Measurements from ENCODE around the gene SNRNP70. TPM values are rescaled to one million over a fixed set of nuclear protein-coding genes. Genes with fewer than 3 reads are reported as not detected.
"Not testable (repeated sequence)": the region's sequence is repeated elsewhere in the genome, so short reads cannot be mapped to it uniquely, and the experiment has no call there.

Gene SNRNP70
- total and polyA plus RNA-seq, 8 donors = 87.9 to 883 (median 161) TPM

DNA sequence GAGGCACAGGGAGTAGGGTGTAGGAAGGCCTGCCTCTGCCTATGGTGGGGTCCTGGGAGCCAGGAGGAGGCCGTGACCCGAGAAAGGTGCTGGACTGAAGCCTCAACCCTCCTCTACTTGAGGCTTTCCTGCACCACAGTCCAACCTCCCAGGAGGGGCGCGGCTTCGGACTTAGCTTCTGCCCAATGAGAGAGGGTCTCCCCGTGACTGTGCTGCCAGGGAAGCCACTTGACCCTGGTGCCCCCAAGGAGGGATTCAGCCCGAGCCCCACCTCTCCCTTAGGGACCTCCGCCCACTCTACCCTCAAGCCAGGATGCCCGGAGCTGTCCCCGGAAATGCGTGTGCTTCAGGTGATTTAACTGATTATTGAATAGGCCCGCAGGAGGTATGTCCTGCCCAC lies 36.2 kb upstream of the SNRNP70 start, which contains the start of gene CGB8:
Gene CGB8, minus strand, starts transcription at position 101 of the 400 bp plus-strand sequence. CDS start 372 bp downstream, outside the sequence.
- H3K27me3 ChIP-seq; ATAC-seq; H3K4me3 ChIP-seq; H3K9me3 ChIP-seq; intact Hi-C loops (cut with DNase I); H3K4me1 ChIP-seq; H3K27ac ChIP-seq; H3K36me3 ChIP-seq; FAIRE-seq; DNase-seq: not testable (repeated sequence)
- 62 to 64% methylated on average over 8 to 10 of the region's 12 CpGs for WGBS, 2 donors

DNA sequence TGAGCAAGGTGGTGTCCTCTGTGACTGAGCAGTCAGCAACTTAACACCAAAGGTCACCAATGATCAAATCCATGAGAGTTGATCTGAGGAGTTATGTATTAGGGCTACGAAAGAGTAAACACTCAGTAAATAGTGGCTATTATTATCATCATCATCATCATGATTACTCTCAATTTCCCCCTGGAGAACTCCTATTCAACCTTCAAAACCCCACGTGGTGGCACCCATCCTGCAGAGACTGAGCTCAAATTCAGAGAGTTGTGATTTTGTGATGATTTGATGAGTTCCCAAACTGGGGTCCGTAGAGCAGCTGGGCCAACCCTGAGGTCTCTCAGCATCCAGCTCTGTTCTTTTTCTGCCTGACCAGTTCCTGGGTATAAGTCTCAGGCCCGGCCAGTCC lies 35.4 kb upstream of the SNRNP70 start:
- FAIRE-seq; H3K9me3 ChIP-seq; ATAC-seq; H3K4me1 ChIP-seq; H3K36me3 ChIP-seq; H3K27ac ChIP-seq; intact Hi-C loops (cut with DNase I); DNase-seq; H3K4me3 ChIP-seq; H3K27me3 ChIP-seq: not testable (repeated sequence)
- 67 to 74% methylated on average over 2 of the region's 4 CpGs for WGBS, 2 donors

DNA sequence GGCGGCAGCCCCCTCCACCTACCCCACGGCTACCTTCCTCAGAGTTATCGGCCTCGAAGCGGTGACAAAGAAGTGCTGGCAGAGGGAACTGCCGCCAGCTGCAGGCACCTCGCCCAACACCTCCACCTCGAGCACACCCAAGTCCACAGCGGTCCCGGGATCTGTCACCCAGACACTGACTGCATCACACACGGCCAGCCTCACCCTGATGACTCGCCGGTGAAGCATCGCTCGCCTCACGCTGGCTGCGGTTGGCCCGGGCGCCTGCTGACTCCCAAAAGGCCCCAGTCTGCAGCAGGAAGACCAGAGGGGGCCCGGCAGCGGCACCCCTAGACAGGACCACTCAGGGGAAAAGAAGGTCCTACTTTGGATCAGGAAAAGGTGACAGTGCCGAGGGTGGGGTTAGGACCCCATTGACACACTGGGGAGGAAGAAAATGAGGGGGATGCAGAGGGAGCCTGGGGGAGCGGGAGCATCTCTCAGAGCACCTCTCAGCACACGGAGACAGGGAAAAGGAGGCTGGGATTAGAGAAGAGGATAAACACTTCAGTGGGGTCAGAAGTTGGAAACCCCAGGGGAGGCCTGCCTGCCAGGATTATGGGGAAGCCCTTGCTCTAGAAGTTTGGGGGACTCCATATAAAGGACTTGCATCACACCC lies 34.7 kb upstream of the SNRNP70 start:
- ATAC-seq; H3K27ac ChIP-seq; H3K4me1 ChIP-seq; DNase-seq; H3K9me3 ChIP-seq; H3K4me3 ChIP-seq; H3K27me3 ChIP-seq; intact Hi-C loops (cut with DNase I); FAIRE-seq; H3K36me3 ChIP-seq: not testable (repeated sequence)
- WGBS, 2 donors = 64 to 65% methylated on average over 24 of the region's 24 CpGs

DNA sequence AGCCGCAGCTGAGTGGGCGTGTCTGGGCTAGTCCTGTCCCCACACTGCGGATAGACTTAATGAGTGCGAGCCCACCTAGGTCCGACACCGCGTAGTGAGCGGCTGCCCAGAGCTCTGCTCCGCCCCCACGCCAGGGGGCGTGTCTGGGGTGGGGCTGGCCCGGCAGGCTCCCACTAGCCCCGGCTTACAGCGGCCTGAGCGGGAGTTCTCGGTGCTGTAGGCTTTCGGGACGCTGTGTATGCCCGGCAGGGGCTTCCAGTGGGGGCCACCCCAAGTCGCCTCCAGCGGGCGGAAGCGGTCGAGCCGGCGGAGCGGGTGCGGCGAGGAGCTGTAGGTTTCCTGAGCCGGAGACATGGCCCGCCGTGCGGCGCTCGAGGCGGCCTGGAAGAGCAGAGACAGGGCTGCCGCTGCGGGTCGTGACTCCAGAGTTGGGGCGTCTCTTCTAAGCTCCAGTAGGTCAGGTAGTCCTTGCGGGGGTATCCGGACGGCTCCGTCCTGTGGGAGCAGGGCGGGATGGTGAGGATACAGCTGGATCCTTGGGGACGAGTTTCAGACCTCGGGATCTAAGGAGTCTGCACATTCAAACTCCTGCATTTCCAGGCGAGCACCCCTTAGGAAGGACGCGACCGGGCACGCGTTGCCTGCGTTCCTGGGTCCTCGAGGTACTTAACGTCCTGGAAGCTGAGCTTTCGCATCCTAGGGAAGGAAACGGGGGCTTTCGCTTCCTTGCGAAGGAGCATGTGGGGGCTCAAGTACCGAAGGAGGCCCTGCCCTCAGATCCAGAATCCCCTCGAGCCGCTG lies 28.9 kb upstream of the SNRNP70 start:
- peak; percentile 78 to 93 (median 88) for ATAC-seq
- Histone ChIP-seq H3K9me3 (no peaks in the 10 kb centered on the region), H3K4me3 (peak overlapping the region; percentile 26 to 67 (median 44)), H3K27ac (no peak overlapping the region), H3K27me3 (no peaks in the 10 kb centered on the region), H3K4me1 (peaks cover 0 to 5% (median 0%) of the 10 kb centered on the region in 3 donors), H3K36me3 (no peaks in the 10 kb centered on the region)
- intact Hi-C loops (cut with DNase I) = no loop called here
- TF ChIP-seq, protein P1, sequence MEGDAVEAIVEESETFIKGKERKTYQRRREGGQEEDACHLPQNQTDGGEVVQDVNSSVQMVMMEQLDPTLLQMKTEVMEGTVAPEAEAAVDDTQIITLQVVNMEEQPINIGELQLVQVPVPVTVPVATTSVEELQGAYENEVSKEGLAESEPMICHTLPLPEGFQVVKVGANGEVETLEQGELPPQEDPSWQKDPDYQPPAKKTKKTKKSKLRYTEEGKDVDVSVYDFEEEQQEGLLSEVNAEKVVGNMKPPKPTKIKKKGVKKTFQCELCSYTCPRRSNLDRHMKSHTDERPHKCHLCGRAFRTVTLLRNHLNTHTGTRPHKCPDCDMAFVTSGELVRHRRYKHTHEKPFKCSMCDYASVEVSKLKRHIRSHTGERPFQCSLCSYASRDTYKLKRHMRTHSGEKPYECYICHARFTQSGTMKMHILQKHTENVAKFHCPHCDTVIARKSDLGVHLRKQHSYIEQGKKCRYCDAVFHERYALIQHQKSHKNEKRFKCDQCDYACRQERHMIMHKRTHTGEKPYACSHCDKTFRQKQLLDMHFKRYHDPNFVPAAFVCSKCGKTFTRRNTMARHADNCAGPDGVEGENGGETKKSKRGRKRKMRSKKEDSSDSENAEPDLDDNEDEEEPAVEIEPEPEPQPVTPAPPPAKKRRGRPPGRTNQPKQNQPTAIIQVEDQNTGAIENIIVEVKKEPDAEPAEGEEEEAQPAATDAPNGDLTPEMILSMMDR (IDR thresholded peaks at IDR 0.05) = no peak
- FAIRE-seq = no peak
- DNase-seq = peak; percentile 36 to 87 (median 61)
- WGBS, 2 donors = 1% methylated on average over 61 to 63 of the region's 63 CpGs

DNA sequence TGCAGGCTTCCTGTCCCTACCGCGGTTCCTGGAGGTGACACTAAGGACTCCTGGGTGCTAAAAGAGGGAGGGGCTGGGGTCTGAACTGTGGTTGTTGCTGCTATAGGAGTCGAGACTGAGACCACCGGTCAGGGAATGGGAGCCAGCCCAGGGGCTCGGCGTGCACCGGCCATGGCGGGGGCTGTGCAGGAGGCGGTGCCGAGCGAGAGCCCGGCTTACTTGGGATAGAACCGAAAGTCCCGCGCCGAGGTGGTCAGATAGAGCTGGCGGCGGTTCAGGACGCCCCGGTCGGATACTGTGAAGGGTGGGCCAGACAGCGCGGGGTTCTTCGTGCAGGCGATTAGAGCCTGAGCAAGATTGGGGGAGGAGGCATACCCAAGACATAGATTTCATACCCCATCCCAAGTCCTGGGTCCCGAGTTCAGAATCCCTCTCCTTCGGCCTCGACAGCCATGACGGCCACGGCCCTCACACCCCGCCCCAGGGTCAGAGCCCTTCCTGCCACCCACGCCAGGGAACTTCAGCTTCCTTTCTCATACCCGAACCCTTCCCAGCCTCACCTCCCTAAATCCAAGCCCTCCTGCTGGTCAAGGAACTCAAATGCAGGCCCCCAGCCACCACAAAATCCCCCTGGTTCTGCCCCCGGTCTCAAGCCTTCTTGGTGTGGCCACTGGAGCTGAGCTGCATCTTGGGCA lies 28.2 kb upstream of the SNRNP70 start:
- FAIRE-seq; H3K4me1 ChIP-seq; H3K27ac ChIP-seq; H3K27me3 ChIP-seq; H3K36me3 ChIP-seq; intact Hi-C loops (cut with DNase I); H3K9me3 ChIP-seq: not testable (repeated sequence)
- peak; percentile 11 to 44 (median 28) for ATAC-seq
- H3K4me3 ChIP-seq = peak overlapping the region in 3 of 4 donors; percentile 26 to 67 (median 47)
- WGBS, 2 donors = 6 to 8% methylated on average over 33 to 34 of the region's 34 CpGs
- DNase-seq = peak in 1 of 6 donors; percentile 47

DNA sequence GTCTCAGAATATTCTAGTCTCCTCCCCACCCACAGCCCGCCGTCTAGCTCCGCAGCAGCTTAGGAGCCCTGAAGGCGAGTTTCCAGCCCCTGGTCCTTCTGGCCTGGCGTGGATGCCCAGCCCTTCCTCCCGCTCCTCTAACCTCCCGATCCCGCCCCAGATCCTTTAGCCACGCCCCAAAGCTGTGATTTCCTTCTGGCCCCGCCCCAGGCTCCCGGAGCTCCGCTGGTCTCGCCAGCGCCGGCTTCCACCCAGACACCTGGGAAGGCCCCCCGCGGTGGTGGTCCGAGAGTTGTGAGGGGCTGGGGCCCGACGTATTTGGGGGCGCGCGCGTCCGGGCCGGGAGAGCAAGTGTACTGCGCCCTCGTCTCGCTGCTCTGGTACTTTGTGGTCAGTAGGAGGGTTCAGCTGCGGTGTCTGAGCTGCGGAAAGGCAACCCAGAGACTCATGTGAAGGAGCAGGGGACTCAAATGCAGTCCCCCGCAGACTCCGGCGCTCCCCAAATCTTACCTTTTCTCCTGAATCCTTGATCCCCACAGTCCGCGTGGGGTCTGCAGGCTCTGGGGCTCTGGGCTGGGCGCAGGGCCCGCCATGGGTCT lies 27.5 kb upstream of the SNRNP70 start, which contains the start of gene CGB7:
Gene CGB7, minus strand, starts transcription at position 114 of the 599 bp plus-strand sequence. CDS start 2,374 bp downstream, outside the sequence.
- ATAC-seq = peak; percentile 80 to 85 (median 85)
- TF ChIP-seq, protein P1 (IDR thresholded peaks at IDR 0.05) = no peak
- intact Hi-C loops (cut with DNase I) = no loop called here
- Histone ChIP-seq H3K27ac (no peak within 1 kb of the TSS), H3K9me3 (no peaks in the 10 kb centered on the region), H3K36me3 (no peaks in the 10 kb centered on the region), H3K4me1 (peaks cover 0 to 5% (median 0%) of the 10 kb centered on the region in 3 donors), H3K4me3 (peak within 1 kb of the TSS in 3 of 4 donors; percentile 26 to 67 (median 47)), H3K27me3 (no peaks in the 10 kb centered on the region)
- peak; percentile 64 to 89 (median 82) for DNase-seq
- no peak for FAIRE-seq
- WGBS, 2 donors = 2 to 4% methylated on average over 32 to 38 of the region's 38 CpGs
